H1 (cell line): ENCODE results near the gene TTLL1. TPM values are rescaled to one million over a fixed set of nuclear protein-coding genes. Genes with fewer than 3 reads are reported as not detected.
A peak's percentile ranks its signal among the peaks of the same experiment; 100 is the strongest.

ENCODE experiments used
- CHD1 ChIP-seq: IDR thresholded peaks from 2 replicates; pipeline ENCODE4 v1.6.1; 2012; ENCODE audit warnings: low read depth, low read length, improper control_type of control experiment
- PHF8 ChIP-seq: fragments of 200-600 bp; sonication (generic); conservative IDR thresholded peaks from 2 replicates; pipeline ENCODE4 v1.7.1; 2012; ENCODE audit warnings: low read depth, mild to moderate bottlenecking, inconsistent platforms, low read length, moderate library complexity
- POLR2A ChIP-seq, 2 experiments: IDR thresholded peaks; 1 replicate in 1 of 2; 2 replicates in 1 of 2; pipeline ENCODE4 v1.6.1; 2011; ENCODE audit warnings: low read depth in 2 of 2, low read length in 2 of 2, mild to moderate bottlenecking in 2 of 2; ENCODE audit errors: control extremely low read depth in 1 of 2
- POLR2AphosphoS5 ChIP-seq: IDR thresholded peaks from 2 replicates; pipeline ENCODE4 v1.6.1; 2011; ENCODE audit warnings: low read depth, low read length
- RXRA ChIP-seq: IDR thresholded peaks from 2 replicates; pipeline ENCODE4 v1.6.1; 2011; ENCODE audit warnings: low read depth, mild to moderate bottlenecking, low read length, moderate library complexity; ENCODE audit not compliant: insufficient read depth
- SIRT6 ChIP-seq: IDR thresholded peaks from one replicate; pipeline ENCODE4 v1.7.1; 2012; ENCODE audit warnings: low read length, inconsistent platforms
- SUZ12 ChIP-seq: fragments of 200-600 bp; sonication (generic); IDR thresholded peaks from 2 replicates; pipeline ENCODE4 v1.6.1; 2012; ENCODE audit warnings: mild to moderate bottlenecking, inconsistent platforms, low read length, moderate library complexity, mixed read lengths
- polyA plus RNA-seq, 7 experiments: library from polyadenylated mRNA; depleted of rRNA in 3 of 7; stranded (reverse) in 5 of 7; unstranded in 2 of 7; fragments of >200 nt in 5 of 7; fragments of 200-250 nt in 2 of 7; gene quantifications; 1 replicate in 5 of 7; 2 replicates in 1 of 7; 4 replicates in 1 of 7; pipeline versions ENCODE4 v1.2.1 to v1.2.3, GENCODE V29; 2011 to 2013; ENCODE audit warnings: missing spikeins in 2 of 7, mixed read lengths in 2 of 7
- total RNA-seq: library from RNA; stranded (reverse); fragmentation: NEBNext Ultra II Directional; extraction: Animal tissue kit (Norgen Biotek cat#: 25700); gene quantifications from 2 replicates; pipeline ENCODE4 v1.2.1, GENCODE V29; 2021
- TF ChIP-seq, protein P1 (sequence below): fragments of 300-600 bp; sonication (generic); IDR thresholded peaks from 2 replicates; pipeline ENCODE4 v1.7.1; 2012; ENCODE audit warnings: low read length, moderate library complexity, mild to moderate bottlenecking, inconsistent platforms; ENCODE audit not compliant: insufficient replicate concordance
- TF ChIP-seq, protein P2 (sequence below): IDR thresholded peaks from 2 replicates; pipeline ENCODE4 v1.6.1; 2011; ENCODE audit warnings: low read length, improper control_type of control experiment

The TTLL1 gene
- total and polyA plus RNA-seq, 2 of the 8 experiments (the other 6 are each of a cell fraction or from before 2014, with no cell fraction given) = 5.0 to 13.8 TPM

DNA sequence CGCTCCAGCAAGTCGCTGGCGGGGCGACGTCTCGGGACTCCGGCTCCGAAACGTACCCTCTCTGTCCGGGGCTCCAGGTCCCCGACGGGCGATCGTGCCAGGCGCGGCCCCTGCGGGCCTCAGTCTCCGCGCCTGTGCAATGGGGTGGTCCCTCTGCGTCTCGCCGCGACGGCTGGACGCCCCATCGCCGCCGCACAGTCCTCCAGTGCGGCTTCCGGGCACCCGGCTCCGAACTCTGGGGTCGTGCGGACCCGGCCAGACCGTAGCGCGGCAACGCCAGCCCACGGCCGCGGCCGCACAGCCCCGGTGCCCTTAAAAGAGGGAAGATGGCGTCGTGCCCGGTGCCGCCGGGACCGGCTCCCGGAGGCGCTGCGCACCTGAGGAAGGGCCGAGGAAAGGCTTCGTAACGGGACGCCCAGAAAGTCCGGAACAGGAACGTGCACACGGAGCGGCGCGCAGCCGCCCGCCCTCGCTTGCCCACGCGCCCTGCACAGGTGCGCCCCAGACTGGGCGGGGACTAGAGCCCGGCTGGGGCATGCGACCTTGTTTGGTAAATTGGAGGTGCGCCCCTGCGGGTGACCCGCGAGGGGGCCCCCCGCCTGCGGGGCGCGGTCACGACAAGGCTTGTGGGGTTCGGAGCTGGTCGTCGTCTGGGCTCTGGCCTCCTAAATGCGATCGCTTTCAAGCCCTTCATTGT is 21.9 kb upstream of the TTLL1 start (continued):
- TF ChIP-seq, protein P1, sequence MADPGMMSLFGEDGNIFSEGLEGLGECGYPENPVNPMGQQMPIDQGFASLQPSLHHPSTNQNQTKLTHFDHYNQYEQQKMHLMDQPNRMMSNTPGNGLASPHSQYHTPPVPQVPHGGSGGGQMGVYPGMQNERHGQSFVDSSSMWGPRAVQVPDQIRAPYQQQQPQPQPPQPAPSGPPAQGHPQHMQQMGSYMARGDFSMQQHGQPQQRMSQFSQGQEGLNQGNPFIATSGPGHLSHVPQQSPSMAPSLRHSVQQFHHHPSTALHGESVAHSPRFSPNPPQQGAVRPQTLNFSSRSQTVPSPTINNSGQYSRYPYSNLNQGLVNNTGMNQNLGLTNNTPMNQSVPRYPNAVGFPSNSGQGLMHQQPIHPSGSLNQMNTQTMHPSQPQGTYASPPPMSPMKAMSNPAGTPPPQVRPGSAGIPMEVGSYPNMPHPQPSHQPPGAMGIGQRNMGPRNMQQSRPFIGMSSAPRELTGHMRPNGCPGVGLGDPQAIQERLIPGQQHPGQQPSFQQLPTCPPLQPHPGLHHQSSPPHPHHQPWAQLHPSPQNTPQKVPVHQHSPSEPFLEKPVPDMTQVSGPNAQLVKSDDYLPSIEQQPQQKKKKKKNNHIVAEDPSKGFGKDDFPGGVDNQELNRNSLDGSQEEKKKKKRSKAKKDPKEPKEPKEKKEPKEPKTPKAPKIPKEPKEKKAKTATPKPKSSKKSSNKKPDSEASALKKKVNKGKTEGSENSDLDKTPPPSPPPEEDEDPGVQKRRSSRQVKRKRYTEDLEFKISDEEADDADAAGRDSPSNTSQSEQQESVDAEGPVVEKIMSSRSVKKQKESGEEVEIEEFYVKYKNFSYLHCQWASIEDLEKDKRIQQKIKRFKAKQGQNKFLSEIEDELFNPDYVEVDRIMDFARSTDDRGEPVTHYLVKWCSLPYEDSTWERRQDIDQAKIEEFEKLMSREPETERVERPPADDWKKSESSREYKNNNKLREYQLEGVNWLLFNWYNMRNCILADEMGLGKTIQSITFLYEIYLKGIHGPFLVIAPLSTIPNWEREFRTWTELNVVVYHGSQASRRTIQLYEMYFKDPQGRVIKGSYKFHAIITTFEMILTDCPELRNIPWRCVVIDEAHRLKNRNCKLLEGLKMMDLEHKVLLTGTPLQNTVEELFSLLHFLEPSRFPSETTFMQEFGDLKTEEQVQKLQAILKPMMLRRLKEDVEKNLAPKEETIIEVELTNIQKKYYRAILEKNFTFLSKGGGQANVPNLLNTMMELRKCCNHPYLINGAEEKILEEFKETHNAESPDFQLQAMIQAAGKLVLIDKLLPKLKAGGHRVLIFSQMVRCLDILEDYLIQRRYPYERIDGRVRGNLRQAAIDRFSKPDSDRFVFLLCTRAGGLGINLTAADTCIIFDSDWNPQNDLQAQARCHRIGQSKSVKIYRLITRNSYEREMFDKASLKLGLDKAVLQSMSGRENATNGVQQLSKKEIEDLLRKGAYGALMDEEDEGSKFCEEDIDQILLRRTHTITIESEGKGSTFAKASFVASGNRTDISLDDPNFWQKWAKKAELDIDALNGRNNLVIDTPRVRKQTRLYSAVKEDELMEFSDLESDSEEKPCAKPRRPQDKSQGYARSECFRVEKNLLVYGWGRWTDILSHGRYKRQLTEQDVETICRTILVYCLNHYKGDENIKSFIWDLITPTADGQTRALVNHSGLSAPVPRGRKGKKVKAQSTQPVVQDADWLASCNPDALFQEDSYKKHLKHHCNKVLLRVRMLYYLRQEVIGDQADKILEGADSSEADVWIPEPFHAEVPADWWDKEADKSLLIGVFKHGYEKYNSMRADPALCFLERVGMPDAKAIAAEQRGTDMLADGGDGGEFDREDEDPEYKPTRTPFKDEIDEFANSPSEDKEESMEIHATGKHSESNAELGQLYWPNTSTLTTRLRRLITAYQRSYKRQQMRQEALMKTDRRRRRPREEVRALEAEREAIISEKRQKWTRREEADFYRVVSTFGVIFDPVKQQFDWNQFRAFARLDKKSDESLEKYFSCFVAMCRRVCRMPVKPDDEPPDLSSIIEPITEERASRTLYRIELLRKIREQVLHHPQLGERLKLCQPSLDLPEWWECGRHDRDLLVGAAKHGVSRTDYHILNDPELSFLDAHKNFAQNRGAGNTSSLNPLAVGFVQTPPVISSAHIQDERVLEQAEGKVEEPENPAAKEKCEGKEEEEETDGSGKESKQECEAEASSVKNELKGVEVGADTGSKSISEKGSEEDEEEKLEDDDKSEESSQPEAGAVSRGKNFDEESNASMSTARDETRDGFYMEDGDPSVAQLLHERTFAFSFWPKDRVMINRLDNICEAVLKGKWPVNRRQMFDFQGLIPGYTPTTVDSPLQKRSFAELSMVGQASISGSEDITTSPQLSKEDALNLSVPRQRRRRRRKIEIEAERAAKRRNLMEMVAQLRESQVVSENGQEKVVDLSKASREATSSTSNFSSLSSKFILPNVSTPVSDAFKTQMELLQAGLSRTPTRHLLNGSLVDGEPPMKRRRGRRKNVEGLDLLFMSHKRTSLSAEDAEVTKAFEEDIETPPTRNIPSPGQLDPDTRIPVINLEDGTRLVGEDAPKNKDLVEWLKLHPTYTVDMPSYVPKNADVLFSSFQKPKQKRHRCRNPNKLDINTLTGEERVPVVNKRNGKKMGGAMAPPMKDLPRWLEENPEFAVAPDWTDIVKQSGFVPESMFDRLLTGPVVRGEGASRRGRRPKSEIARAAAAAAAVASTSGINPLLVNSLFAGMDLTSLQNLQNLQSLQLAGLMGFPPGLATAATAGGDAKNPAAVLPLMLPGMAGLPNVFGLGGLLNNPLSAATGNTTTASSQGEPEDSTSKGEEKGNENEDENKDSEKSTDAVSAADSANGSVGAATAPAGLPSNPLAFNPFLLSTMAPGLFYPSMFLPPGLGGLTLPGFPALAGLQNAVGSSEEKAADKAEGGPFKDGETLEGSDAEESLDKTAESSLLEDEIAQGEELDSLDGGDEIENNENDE = no peak
- no peak; a peak in 1 of 3 replicates for TF ChIP-seq POLR2A (IDR thresholded peaks at IDR 0.05; ENCODE audit: control extremely low read depth in 1 of 2, low read depth in 2 of 2, low read length in 2 of 2)
- no peak for TF ChIP-seq POLR2AphosphoS5
- no peak for TF ChIP-seq SIRT6
- TF ChIP-seq, protein P2, sequence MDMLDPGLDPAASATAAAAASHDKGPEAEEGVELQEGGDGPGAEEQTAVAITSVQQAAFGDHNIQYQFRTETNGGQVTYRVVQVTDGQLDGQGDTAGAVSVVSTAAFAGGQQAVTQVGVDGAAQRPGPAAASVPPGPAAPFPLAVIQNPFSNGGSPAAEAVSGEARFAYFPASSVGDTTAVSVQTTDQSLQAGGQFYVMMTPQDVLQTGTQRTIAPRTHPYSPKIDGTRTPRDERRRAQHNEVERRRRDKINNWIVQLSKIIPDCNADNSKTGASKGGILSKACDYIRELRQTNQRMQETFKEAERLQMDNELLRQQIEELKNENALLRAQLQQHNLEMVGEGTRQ = no peak
- TF ChIP-seq RXRA = no peak
- no peak for TF ChIP-seq CHD1
- peak; percentile 64; the same call in 1 of the 2 replicates for TF ChIP-seq SUZ12
- TF ChIP-seq PHF8 = peak; percentile 54; the same call in 1 of the 2 replicates
